Activated CD8-positive, alpha-beta T cell treated with anti-CD3 and anti-CD28 coated beads for 36 hours (primary cell): ENCODE data around the gene SNAPC4. TPM values are rescaled to one million over a fixed set of nuclear protein-coding genes. Genes with fewer than 3 reads are reported as not detected.

Experiments used
- ATAC-seq: fragments of 200-7000 bp; cut with Tn5 transposase; one replicate; pipeline ENCODE4 v1.10.0; 2021; ENCODE audit warnings: mild to moderate bottlenecking, moderate library complexity
- CTCF ChIA-PET: fragments of 350-600 bp; sonication (Branson Sonifier 250); formaldehyde crosslinking; loops from one replicate; lab custom pipeline; 2021; ENCODE audit warnings: antibody characterized with exemption; lab: Charles Lee
- POLR2A ChIA-PET: fragments of 350-600 bp; sonication (Branson Sonifier 250); formaldehyde crosslinking; loops from one replicate; lab custom pipeline; 2021; ENCODE audit warnings: antibody characterized with exemption; lab: Charles Lee
- DNase-seq: peaks from one replicate; pipeline ENCODE4 v3.0.0-alpha.2; 2020
- H3K27ac Mint-ChIP-seq: one replicate; pipeline ENCODE4 v1.8.0; 2021; ENCODE audit warnings: mild to moderate bottlenecking, mixed read lengths
- H3K27me3 Mint-ChIP-seq: one replicate; pipeline ENCODE4 v1.8.0; 2021; ENCODE audit warnings: mixed read lengths
- H3K36me3 Mint-ChIP-seq: one replicate; pipeline ENCODE4 v1.8.0; 2021; ENCODE audit warnings: low read depth, mixed read lengths
- H3K4me1 Mint-ChIP-seq: one replicate; pipeline ENCODE4 v1.8.0; 2021; ENCODE audit warnings: low read depth, mixed read lengths
- H3K4me3 Mint-ChIP-seq: one replicate; pipeline ENCODE4 v1.8.0; 2021; ENCODE audit warnings: mild to moderate bottlenecking, moderate library complexity, mixed read lengths
- H3K9me3 Mint-ChIP-seq: one replicate; pipeline ENCODE4 v1.8.0; 2021; ENCODE audit warnings: mixed read lengths
- intact Hi-C: fragments of 100-400 bp; cut with micrococcal nuclease; formaldehyde crosslinking; loops from one replicate; pipeline ENCODE4 v1.10.0; 2022
- total RNA-seq, 2 experiments: library from RNA; stranded (reverse); gene quantifications; one replicate each; pipeline ENCODE4 v1.2.3, GENCODE V29; 2021
- TF ChIP-seq, protein P1 (sequence below): fragments of 200-600 bp; IDR thresholded peaks from one replicate; pipeline ENCODE4 v1.8.0; 2022; ENCODE audit warnings: antibody characterized with exemption, mild to moderate bottlenecking

SNAPC4 gene
- total RNA-seq, 2 experiments from 2014 or later, result 15.5 to 17.1 TPM

DNA sequence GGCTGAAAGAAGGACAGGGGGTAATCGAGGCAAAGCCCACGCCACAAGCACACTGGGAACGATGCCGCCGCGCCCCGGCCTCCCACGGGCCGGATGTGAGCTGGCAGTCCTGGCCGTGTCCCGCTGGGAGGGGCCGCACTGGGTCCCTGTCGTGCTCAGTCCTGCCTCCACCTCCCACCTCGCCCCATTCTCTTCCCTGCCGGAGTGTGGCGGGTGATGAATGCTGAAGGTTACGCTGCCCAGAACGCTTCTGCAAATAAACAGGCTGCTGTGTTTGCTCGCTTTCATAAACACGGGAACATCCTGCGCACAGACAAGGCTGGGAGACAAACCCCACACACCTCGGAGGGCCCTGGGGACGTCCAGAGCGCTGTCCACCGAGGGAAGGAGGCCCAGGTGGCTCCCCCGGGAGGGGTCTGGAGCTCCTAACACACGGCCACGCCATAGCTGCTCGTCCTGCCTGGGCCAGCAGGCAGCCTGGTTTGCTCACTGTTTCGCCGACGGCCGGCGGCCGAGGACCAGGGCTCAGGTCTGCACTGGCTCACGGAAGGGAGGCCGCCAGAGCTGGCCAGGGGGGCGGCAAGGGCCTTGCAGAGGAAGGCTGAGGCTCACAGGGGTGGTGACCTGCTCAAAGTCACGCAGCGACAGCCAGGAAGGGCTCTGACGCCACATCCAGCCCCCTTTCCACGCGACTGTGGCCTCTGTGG is 38.8 kb downstream of the SNAPC4 start:
- intact Hi-C loops, result no loop called here
- TF ChIP-seq, protein P1, sequence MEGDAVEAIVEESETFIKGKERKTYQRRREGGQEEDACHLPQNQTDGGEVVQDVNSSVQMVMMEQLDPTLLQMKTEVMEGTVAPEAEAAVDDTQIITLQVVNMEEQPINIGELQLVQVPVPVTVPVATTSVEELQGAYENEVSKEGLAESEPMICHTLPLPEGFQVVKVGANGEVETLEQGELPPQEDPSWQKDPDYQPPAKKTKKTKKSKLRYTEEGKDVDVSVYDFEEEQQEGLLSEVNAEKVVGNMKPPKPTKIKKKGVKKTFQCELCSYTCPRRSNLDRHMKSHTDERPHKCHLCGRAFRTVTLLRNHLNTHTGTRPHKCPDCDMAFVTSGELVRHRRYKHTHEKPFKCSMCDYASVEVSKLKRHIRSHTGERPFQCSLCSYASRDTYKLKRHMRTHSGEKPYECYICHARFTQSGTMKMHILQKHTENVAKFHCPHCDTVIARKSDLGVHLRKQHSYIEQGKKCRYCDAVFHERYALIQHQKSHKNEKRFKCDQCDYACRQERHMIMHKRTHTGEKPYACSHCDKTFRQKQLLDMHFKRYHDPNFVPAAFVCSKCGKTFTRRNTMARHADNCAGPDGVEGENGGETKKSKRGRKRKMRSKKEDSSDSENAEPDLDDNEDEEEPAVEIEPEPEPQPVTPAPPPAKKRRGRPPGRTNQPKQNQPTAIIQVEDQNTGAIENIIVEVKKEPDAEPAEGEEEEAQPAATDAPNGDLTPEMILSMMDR, result no peak
- CTCF ChIA-PET, result no interaction called here
- no peaks in the 10 kb centered on the region for H3K9me3 Mint-ChIP-seq
- H3K4me3 Mint-ChIP-seq, result no peak overlapping the region
- POLR2A ChIA-PET, result interaction anchor here (1.5 to 2.0 kb wide), 2 partner anchors 17 to 38 kb away, joined by 3 to 5 read pairs; no protein-coding TSS in a partner anchor
- peaks cover 11% of the 10 kb centered on the region for H3K4me1 Mint-ChIP-seq
- peaks cover 7% of the 10 kb centered on the region for H3K36me3 Mint-ChIP-seq
- DNase-seq (no peak), ATAC-seq (no peak)
- no peaks in the 10 kb centered on the region for H3K27me3 Mint-ChIP-seq
- no peak overlapping the region for H3K27ac Mint-ChIP-seq

DNA sequence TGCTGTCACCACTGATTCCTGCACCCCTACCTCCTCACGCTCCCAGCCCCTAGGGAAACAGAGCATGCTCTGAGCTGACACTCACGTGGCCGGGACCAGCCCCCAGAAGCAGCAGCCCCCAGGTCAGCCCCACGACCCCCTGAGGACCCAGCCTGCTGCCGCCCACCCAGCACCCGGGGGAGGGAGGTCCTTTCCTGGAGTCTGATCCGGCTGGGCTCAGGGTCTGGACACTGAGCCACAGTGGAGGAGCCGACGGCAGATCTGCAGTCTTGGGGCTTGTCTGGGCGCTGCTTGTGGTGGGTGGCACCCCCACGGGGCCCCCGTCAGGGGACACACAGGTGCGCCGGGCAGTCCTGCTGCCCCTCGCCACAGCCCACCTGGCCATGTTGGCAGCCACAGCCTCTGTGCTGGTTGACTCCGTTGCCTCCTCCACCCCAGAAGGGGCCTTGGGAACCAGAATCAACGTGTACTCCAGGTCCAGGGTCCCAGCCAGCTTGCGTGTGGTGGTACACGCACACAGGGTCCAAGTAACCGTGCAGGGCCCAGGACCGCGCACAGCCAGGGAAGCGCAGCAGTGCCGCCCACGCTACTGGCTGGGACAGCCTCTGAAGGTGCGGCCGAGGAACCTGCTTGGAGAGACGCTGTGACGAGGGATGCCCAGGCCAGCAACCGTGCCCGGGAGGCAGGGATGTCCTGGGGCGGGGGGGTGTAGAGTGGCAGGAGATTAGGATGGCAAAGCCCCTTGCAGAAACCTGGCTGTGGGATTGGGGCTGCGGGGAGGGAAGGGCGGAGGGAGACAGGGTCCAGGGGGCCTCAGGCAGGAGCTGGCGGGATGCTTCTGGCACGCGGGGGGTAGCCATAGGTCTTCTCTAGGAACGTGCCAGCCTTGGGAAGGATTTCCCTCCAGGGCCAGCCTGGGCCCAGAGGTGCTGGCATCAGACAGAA is 39.9 kb downstream of the SNAPC4 start:
- ChIA-PET POLR2A (interaction anchor here (2.0 kb wide), 1 partner anchor 39 kb away, joined by 5 read pairs; no protein-coding TSS in a partner anchor), CTCF (no interaction called here)
- ATAC-seq (no peak), DNase-seq (no peak)
- Mint-ChIP-seq H3K36me3 (peaks cover 7% of the 10 kb centered on the region), H3K27ac (no peak overlapping the region), H3K9me3 (no peaks in the 10 kb centered on the region), H3K4me3 (no peak overlapping the region), H3K27me3 (no peaks in the 10 kb centered on the region), H3K4me1 (peaks cover 11% of the 10 kb centered on the region)
- TF ChIP-seq, protein P1, result no peak
- intact Hi-C loops, result no loop called here

DNA sequence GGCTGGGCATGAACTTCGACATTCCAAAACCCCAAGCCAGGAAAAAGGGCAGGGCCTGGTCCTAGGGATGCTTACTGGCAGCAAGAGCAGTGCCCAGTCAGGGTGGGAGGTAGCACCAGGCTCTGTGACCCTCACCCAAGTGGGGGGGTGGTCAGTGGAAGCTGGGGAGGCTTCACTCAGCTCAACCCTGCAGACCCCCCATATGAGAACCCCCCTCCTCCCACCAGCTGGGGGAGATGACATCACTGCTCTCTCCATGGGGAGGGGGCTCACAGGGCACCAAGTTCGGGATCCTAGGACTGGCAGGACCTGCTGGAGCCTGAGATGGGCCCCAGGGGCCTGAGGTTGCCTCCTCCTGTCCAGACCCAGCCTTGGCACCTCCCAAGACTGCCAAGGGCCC is 41.1 kb downstream of the SNAPC4 start:
- ATAC-seq, result no peak
- intact Hi-C loops, result no loop called here

DNA sequence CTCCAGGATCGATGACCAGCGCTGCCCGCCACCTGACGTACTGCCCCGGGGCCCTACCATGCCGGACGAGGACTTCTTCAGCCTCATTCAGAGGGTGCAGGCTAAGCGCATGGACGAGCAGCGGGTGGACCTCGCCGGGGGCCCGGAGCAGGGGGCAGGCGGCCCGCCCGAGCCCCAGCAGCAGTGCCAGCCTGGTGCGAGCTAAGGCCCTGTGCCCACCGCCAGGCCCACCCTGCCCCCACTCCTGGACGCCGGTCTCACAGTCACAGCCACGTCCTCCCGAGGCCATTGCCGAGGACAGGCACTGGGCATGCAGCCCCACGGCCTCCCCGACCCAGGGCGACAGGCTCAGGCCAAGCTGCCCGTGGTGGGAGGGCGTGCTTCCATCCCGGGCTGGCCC is 42.0 kb downstream of the SNAPC4 start:
- DNase-seq, result no peak
- H3K27me3 Mint-ChIP-seq, result no peaks in the 10 kb centered on the region
- H3K9me3 Mint-ChIP-seq, result no peaks in the 10 kb centered on the region
- no peak overlapping the region for H3K27ac Mint-ChIP-seq
- no peaks in the 10 kb centered on the region for H3K36me3 Mint-ChIP-seq
- no peak overlapping the region for H3K4me3 Mint-ChIP-seq
- no peak for ATAC-seq
- ChIA-PET POLR2A (interaction anchor here (0.8 to 1.2 kb wide), 2 partner anchors 11 to 12 kb away, joined by 3 to 4 read pairs; no protein-coding TSS in a partner anchor), CTCF (no interaction called here)
- intact Hi-C loops, result no loop called here
- TF ChIP-seq, protein P1, result no peak
- H3K4me1 Mint-ChIP-seq, result peaks cover 6% of the 10 kb centered on the region

More for the DNA sequence above, 41.1 kb downstream of the SNAPC4 start:
- Mint-ChIP-seq H3K36me3 (peaks cover 3% of the 10 kb centered on the region), H3K27ac (no peak overlapping the region), H3K4me1 (peaks cover 8% of the 10 kb centered on the region), H3K4me3 (no peak overlapping the region), H3K9me3 (no peaks in the 10 kb centered on the region), H3K27me3 (no peaks in the 10 kb centered on the region)
- POLR2A ChIA-PET, result interaction anchor here (0.8 to 1.2 kb wide), 2 partner anchors 10 to 13 kb away, joined by 3 to 4 read pairs; no protein-coding TSS in a partner anchor
- TF ChIP-seq, protein P1, result no peak
- CTCF ChIA-PET, result no interaction called here
- DNase-seq, result no peak
